GM21717 (cell line): ENCODE measurements around the gene MMEL1.

Experiments used
- ATAC-seq: cut with Tn5 transposase; IDR thresholded peaks from one replicate; pipeline ENCODE4 v1.9.1; 2021; ENCODE audit warnings: mild to moderate bottlenecking, moderate library complexity; ENCODE audit not compliant: unreplicated experiment

MMEL1 gene

DNA sequence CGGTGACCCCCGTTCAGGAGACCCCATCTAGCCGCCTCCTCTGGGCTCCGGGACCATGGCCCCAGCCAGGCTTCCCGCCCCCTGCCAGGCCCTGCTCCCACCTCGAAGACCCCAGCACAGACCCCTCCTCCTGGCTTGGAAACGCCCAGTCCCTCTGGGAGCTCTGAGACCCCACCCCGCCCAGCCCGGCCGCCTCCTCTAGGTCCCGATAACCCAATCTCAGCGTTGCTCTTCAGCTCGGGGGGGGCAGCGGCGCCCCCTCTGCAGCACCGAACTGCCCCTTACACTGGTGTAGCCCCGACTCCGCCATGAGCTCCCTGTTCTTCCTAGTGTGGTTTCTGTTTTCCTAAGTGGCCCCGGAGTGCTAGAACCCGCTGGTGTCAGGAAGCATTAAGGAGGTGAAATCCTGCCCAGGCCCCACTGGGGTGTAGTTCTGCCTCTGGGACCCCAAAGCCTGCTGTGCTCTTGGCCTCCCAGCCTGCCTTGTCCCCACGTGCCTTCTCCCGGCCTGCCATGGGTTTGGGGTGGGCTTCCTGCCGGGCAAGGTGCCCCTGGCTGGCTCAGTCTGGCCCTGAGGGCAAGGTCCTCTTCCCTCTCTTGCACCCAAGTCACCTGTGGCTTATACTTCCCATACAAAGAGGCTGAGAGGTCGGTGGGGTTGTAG, 10.7 kb upstream of the MMEL1 start:
- ATAC-seq, result no peak

DNA sequence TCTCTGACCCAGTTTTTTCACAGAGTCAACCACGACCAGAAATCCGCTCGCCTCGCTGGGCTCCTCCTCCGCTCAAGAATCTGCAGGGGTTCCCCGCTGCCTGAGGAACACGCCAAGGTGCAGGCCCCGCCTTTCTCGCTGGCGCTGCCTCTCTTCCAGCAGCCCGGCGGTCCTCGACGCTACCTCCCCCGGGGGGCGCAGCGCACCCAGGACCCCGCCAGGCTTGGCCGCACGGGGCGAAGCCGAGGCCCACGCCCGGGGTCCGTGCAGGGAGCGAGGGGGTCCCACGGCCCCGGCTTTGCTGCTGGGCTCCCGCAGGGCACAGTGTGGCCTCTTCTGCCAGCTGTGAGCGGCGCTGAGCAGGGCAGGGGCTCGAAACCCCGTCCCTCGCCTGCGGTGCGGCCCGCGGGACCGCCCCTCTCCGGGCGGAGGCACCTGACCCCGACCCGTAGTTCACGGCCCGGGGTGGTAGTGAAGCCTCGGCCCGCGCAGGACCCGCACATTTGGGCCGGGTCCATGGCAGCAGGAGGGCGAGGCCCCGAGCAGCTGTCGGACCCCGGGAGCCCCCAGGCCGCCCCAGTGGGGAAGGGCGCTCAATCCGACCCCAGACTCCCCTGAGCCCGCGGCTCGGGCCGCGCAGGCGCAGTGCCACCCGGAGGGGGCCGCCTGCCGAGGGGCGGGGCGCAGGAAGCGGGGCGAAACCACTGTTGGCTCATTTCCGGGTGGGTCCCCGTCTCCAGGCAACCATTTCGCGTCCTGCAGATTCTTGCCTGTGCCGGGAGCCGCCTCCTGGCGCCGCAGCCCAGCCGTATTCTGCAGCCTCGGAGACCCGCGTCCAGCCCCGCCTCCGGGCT, 10.0 kb upstream of the MMEL1 start:
- peak; percentile 80 for ATAC-seq

DNA sequence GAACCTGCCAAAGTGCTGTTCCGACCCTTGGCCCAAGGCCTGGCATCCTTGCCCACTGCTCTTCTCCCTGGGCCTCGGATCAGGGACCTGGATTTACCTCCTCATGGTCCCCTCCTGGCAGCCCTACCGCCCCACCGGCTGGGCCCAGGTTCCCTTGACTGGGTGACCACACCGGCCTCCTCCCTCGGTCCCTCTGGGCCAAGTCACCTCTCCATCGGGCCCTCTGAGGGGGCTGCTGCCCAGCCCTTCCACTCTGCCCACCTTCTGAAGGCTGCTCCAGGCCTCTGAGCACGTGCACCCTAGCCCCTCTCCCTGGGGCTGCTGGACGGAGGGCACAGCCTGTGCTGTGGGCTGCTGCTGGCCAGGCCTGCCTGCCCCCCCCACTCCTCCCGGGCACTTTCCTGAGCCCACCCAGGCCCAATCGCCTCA, 9.3 kb upstream of the MMEL1 start:
- no peak for ATAC-seq

DNA sequence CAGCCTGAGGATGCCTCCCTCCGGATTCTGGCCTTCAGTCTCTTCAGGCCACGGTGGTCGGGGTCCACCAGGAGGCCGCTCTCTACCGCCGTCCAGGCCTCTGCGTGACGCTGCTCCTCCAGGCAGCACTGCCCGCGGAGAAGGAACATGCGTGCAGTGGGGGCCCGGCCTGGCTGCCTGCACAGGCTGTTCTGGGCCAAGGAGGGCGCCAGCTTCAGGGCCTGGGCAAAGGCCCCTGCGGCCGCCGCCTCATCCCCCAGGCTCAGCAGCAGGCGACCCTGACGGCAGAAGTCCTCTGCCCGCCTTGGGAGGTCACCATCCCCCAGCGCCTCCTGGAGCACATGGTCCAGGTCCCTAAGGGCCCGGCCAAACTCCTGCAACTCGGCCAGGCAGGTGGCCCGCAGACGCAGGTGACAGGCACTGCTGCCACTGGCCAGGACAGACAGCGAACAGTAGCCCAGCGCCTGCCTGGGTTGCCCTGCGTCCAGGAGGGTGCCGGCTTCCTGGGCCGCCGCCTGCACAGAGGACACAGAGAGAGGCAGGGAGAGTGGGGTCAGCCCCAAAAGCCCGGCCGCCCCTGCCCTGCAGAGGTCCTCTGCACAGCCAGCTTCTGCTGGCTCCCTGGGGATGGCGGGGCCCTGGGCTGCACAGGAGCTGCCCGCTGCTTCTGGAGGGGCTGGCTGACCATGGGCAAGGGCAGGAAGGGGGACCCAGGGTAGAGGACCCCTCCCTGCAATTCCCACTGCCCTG, 8.7 kb upstream of the MMEL1 start:
- no peak for ATAC-seq

DNA sequence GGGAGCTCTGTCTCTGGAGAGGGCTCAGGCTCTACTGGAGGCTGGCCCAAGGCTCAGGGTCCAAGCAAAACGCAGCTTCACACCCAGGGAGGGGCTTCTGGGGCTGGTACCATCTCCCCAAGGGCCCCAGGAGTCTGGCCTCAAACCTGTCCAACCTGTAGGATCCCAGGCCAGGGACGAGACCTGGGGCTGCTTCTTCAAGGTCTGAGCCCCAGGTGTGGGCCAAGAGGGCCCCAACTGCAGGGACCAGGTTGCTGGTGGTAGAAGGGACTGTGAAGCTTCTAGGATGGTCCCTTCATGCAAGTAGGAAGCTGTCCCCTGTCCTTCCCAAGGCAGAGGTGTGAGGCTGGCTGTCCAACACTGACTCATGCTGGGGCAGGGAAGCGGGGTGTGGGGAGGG, 7.8 kb upstream of the MMEL1 start:
- ATAC-seq, result no peak

DNA sequence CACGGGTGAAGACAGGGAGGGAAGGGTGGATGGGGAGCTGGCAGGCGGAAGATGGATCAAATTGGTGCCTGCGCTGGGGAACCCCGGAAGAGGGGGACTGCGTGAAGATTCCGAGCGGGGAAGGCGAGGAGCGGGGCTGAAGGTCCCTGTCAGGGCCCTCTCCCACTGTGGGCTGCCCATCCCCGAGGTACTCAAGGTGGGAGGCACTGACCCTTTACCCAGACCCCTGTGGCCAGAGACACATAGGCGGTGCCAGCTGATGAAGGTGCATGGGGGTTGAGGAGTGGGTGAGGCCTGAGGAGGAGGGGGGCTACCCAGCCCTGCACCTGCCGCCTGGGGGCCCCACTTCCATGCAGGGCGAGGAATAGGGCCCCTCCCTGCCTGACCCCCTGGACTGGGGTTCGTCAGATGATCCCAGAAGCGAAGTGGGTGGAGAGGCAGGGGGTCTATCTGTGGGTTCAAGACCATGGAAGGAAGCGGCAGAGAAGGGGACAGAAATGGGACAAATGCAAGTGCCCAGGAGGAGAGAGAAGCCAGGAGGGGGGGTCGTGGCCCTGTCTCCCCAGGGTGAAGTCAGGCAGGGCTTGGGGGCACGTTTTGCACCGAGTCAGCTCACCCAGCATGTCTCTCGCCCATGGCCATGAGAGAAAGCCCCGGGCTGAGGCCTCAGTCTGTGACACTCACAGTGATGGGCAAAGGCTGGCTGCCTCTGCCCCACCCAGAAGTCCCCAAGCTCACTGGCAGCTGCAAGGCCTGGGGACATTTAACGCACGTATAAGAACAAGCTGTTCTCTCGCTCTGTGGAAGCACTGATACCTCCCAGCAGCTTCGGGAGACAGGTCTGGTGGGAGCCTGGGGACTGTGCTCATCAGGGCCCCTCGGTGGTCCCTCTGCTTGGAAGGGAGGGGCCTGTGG, 7.0 kb upstream of the MMEL1 start:
- no peak for ATAC-seq

DNA sequence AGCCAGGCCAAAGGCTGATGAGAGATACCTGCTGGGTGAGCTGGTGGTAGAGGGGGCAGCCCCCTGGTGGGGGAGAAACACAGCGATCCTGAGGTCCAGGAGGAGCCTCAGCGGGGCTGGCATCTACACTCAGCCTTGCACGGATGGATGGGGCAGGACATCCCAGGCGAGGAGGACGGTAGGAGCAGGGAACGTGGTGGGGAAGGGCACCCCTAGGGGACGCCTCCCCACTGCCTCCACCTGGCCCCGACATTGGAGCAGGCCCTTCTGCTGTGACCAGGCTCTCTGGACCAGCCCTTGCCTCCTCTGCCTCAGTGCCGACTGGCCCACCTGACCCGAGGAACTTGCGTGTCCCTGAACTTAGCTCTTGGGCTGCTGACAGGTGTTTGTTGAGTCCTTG, 6.4 kb upstream of the MMEL1 start:
- no peak for ATAC-seq

DNA sequence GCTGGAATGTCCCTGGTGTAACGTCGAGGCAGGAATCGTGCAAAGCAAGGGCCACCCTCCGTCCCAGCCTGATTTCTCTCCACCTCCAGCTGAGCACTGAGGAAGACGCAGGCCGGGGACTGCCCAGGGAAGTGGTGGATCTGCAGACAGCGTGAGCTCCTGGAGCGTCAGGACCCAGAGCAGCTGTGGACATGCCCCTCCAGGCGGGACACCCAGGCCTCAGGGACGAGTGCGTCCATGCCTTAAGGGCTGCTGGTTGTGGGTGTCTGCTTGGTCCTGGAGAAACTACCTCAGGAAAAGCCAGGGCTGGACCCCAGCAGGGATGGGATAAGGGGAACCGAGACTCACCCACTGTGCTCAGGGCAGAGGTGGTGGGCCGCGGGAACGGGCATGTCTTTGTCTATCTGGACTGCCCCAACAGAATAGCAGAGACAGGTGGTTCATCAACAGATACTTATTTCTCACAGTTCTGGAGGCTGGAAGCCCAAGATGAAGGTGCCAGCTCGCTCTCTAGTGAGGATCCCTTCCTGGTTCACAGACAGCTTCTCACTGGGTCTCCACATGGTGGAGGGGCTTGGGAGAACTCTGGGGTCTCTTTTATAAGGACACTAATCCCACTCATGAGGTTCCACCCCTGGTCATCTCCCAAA, 5.8 kb upstream of the MMEL1 start:
- no peak for ATAC-seq

DNA sequence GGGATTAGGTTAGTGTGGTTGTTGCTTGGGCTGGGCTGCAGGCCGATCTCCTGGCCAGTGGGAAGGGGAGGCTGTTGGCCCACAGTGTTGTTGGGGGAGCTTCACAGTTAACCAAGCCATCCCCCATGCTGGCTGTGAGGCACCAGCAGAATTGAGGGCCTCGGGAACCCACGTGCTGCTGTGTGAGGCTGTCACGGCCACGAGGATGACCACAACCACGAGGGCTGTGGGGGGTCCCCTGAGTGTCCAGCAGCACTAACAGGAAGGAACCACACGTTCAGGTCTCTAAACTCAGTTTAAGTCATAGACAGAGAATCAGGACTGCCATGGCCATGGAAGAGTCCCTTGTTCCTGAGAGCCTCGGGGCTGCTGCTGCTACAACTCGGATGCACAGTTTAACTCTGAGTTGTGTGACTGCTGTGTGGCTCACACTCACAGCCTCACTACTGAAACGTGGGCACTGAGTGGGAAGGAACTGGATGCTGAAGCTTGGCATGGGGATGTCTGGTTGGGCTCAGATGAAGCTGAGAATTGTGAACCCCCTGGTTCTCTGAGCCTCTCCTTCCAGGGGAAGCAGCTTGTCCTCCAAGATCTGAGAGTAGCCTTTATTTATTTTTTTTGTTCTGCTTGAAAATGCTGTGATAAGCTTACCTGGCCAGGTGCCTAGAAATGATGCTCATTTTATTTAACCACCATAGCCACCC, 4.8 kb upstream of the MMEL1 start:
- no peak for ATAC-seq

DNA sequence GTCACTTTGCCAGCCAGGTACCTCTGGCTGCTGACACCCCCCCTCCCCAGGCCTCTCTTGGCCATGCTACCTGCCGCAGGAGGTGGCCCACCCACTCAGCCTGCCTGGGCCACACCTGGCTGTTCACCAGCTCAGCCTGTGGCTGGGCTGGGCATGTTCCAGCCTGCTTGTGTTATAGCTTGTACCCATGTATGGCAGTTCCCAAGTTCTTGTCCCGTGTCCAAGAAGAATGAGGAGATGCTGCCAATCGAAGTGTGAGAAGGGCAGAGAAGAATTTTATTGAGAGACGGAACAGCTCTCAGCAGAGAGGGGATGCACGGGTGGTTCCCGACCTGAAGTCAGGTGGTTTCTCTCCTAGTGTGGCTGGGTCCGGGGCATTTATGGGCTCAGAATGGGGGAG, 3.9 kb upstream of the MMEL1 start:
- no peak for ATAC-seq

DNA sequence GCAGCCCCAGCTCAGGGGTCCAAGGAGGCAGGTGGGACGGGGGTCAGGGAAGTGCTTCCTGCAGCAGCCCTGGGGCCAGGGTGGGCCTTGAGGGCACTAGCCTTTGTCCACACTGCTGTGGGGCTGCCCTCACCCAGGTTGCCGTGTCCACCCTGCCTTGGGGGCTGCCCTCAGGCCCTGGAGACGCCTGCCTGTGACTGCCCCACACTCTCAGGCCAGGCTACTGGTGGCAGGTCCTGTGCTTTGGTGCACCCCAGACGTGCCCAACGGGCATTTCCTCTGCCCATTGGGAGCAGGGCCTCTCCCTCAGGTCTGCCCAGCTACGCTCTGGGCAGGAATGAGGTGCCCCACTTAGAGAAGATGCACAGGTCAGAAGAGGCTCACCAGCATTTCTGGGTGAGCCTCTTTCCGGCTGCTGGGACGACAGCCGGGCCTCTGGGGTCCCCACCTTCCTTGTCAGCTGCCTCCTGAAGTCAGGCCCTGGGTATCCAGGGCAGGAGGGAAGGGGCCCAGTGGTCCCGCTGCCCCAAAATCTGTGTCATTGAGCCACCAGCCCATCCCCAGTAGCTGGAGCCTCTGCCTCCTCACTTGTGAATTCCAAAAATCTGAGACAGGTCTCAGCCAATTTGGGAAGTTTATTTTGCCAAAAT, 2.7 kb upstream of the MMEL1 start:
- ATAC-seq, result no peak

DNA sequence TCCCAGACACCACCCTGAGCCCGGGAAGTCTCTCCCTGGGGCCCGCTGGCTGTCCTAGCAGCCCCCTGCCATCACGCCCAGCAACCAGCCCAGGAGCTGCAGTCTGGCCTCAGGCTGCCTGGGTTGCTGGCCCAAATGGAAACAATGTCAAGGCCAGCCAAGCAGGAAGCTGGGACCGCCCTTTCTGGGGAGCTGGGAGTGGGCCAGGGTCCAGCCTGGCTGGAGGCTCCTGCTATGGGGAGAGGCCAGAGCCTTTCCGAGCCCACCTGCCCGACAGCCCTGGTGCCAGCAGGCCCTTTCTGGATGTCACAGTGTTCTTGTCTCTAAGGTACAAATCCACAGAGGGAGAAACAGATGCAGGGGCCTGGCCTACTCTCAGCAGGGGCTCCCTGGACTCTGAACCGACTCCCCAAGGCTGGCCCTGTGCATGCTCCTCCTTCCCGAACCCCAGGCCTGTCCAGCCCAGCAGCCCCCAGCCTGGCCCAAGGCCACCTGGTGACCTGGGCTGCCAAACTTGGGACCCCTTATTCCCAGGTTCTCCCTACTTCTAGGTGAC, 1.2 kb upstream of the MMEL1 start:
- no peak for ATAC-seq

DNA sequence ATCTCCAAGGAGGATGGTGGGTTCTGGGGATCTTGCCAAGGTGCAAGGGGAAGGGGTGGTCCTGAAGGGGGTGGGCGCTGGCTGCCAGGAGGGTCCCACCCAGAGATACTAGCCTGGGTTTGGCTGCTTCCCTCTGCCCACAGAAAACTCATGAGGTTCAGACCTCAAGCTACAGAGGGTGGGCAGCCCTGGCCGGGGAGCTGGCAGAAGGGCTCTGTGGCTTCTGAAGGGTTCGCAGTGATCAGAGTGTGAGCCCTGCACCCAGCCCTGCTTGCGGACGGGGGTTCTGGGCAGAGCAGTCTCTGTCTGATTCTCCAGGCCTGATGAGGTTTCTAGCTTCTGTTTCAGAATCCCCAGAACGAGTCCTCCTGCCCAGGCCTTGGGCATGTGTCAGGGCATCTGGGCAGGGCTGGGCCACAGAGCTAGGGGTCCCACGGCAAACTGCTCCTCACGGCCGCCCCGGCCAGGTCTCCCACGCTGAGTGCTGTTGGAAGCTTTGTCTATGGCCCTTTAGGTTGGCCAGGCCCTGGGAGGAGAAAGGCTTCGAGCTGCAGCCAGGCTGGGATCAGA, 635 bp upstream of the MMEL1 start:
- no peak for ATAC-seq

DNA sequence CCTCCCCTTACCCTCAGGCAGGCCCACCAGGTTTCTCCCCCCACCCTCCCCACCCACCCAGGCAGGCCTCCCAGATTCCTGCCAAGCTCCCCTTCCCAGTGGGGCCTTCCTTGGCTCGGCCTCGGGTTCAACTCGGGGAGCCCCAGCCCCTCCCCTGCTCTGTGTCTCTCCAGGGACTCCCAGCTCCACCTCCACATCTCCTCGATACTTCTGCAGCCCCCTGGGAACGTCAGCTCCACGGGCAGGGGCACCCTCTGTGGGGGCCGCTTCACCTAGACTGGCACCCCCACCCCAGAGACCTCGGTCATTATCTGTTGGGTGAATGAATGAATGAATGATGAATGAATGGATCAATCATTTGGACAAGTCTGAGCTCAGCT, 775 bp downstream of the MMEL1 start:
- no peak for ATAC-seq

DNA sequence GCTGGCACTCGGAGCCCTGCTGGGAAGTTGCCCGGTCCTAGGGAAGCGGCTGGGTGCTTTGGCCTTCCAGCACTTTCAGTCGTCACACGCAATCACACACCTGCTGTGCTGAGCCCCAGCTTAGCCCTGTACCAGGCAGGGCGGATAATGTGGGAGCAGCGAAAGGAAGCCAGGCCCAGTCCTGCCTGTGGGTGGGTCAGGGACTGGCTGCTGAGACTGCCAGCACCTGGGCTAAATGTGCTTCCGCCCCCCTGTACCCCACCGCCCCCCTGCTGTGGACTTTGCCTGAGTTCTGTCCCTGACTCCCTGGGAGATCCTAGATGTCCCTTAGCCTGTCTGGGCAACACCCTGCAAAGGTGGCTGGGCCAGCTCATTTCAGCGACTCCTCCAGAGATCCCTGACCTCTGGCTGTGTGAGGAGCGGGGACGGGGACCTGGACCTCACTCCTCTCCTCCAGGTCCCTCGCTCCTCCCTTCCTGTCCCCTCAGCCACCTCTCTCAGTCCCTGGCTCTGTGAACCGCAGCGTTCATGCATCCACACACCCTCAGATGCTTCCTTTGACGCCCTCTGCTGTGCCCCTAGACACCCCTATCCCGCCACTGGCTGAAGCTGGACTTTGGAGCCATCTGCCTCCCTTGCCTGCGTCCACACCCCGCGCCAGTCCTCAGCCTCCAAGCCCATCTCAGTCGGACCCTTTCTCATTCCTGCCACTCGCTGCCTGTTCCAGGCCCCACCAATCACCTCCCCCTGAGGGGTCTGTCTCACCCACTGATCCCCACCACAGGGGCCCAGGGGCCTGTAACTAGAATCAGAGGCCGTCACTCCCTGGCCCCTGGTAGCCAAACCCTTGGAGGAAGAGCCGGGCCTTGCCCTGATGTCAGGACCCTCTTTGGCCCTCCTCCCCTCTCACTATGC, 1.4 kb downstream of the MMEL1 start:
- no peak for ATAC-seq

DNA sequence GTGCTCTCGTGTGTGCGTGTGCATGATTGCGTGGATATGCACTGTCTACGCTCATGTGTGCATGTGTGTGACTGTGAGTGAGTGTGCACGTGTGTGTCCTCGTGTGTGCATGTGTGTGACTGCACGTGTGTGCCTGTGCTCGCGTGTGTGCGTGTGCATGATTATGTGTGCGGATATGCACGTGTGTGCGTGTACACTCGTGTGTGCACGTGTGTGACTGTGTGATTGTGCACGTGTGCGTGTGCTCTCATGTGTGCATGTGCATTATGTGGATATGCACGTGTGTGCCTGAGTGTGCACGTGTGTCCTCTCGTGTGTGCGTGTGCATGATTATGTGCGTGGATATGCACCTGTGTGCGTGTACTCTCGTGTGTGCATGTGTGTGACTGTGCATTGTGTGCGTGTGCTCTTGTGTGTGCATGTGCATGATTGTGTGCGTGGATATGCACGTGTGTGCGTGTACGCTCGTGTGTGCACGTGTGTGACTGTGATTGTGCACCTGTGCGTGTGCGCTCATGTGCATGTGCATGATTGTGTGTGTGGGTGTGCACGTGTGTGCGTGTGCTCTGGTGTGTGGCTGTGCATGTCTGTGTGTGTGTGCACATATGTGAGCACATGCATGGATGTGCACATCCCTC, 2.2 kb downstream of the MMEL1 start:
- no peak for ATAC-seq
